BJ (cell line): ENCODE results near the gene RELL1. TPM values are rescaled to one million over a fixed set of nuclear protein-coding genes. Genes with fewer than 3 reads are reported as not detected.

Source experiments
- CTCF ChIA-PET: fragments of 350-600 bp; formaldehyde crosslinking; extraction: SDS; loops from one replicate; lab custom pipeline; 2021; ENCODE audit warnings: antibody characterized with exemption, inconsistent platforms; lab: Yijun Ruan, JAX
- POLR2A ChIA-PET: fragments of 300-600 bp; sonication (Branson Sonifier 250); formaldehyde crosslinking; extraction: SDS; loops from one replicate; lab custom pipeline; 2021; ENCODE audit warnings: antibody characterized with exemption; lab: Charles Lee
- DNase-seq: peaks from one replicate; pipeline ENCODE4 v3.0.0-alpha.2; 2011; ENCODE audit warnings: low read depth
- H3K27me3 ChIP-seq: 2 replicates; pipeline ENCODE4 v1.6.0; 2011; ENCODE audit warnings: low read length; ENCODE audit not compliant: control insufficient read depth, insufficient read depth
- H3K36me3 ChIP-seq: 2 replicates; pipeline ENCODE4 v1.5.1; 2011; ENCODE audit warnings: low read length; ENCODE audit not compliant: control insufficient read depth, insufficient read depth
- H3K4me3 ChIP-seq: 2 replicates; pipeline ENCODE4 v1.5.1; 2011; ENCODE audit warnings: low read depth, mild to moderate bottlenecking, control low read depth, low read length
- CTCF ChIP-seq: IDR thresholded peaks from 2 replicates; pipeline ENCODE4 v1.5.1; 2011; ENCODE audit warnings: low read depth, mild to moderate bottlenecking, control low read depth, inconsistent platforms, low read length, moderate library complexity; ENCODE audit not compliant: insufficient read depth
- polyA plus RNA-seq: library from polyadenylated mRNA; depleted of rRNA; stranded (reverse); fragments of >200 nt; gene quantifications from 2 replicates; pipeline ENCODE4 v1.2.3, GENCODE V29; 2011

Gene RELL1
- polyA plus RNA-seq, 1 experiment, result 6.5 TPM

GRCh38 chr4:37623940-37624339 lies 62.2 kb downstream of the RELL1 start:
- no peaks in the 10 kb centered on the region for H3K27me3 ChIP-seq
- no peaks in the 10 kb centered on the region for H3K36me3 ChIP-seq
- ChIA-PET POLR2A (no interaction called here), CTCF (no interaction called here)
- H3K4me3 ChIP-seq, result no peak overlapping the region
- no peak for DNase-seq
- no peak for TF ChIP-seq CTCF

- Histone ChIP-seq H3K4me3 (no peak overlapping the region), H3K36me3 (no peaks in the 10 kb centered on the region), H3K27me3 (no peaks in the 10 kb centered on the region)
- DNase-seq, result no peak
- no peak for TF ChIP-seq CTCF
- CTCF ChIA-PET, result interaction anchor here (2.5 kb wide), 1 partner anchor 20 kb away, joined by 6 read pairs; no protein-coding TSS in a partner anchor
- POLR2A ChIA-PET, result interaction anchor here (0.6 kb wide), 1 partner anchor 9 kb away, joined by 3 read pairs; no protein-coding TSS in a partner anchor
These were observed 63.1 kb downstream of the RELL1 start for GRCh38 chr4:37623125-37623524.

- POLR2A ChIA-PET, result no interaction called here
- H3K27me3 ChIP-seq, result no peaks in the 10 kb centered on the region
- no peak for TF ChIP-seq CTCF
- no peaks in the 10 kb centered on the region for H3K36me3 ChIP-seq
- no peak overlapping the region for H3K4me3 ChIP-seq
- DNase-seq, result no peak
- CTCF ChIA-PET, result interaction anchor here (2.6 kb wide), 1 partner anchor 17 kb away, joined by 10 read pairs; no protein-coding TSS in a partner anchor
These were observed 66.0 kb downstream of the RELL1 start for GRCh38 chr4:37620176-37620575.

- no peak overlapping the region for H3K4me3 ChIP-seq
- POLR2A ChIA-PET, result no interaction called here
- H3K27me3 ChIP-seq, result no peaks in the 10 kb centered on the region
- CTCF ChIA-PET, result no interaction called here
- no peaks in the 10 kb centered on the region for H3K36me3 ChIP-seq
- no peak for TF ChIP-seq CTCF
- DNase-seq, result no peak
These were observed 70.5 kb downstream of the RELL1 start for GRCh38 chr4:37615720-37616063.

- DNase-seq, result no peak
- Histone ChIP-seq H3K27me3 (no peaks in the 10 kb centered on the region), H3K36me3 (no peaks in the 10 kb centered on the region), H3K4me3 (no peak overlapping the region)
- POLR2A ChIA-PET, result no interaction called here
- no peak for TF ChIP-seq CTCF
- CTCF ChIA-PET, result interaction anchor here (3.6 kb wide), 1 partner anchor 12 kb away, joined by 20 read pairs; no protein-coding TSS in a partner anchor
These were observed 71.0 kb downstream of the RELL1 start for GRCh38 chr4:37615059-37615719.
